HL-60 (cell line): Measurements from ENCODE around the gene KRTAP29-1.

Source experiments
- SPI1 ChIP-seq: IDR thresholded peaks from 2 replicates; pipeline ENCODE4 v1.6.1; 2012; ENCODE audit warnings: low read depth, mild to moderate bottlenecking, borderline replicate concordance
- TF ChIP-seq, protein P1 (sequence below): IDR thresholded peaks from one replicate; pipeline ENCODE4 v1.5.1; 2011; ENCODE audit warnings: low read length, control low read depth, inconsistent platforms; ENCODE audit not compliant: insufficient read depth

DNA sequence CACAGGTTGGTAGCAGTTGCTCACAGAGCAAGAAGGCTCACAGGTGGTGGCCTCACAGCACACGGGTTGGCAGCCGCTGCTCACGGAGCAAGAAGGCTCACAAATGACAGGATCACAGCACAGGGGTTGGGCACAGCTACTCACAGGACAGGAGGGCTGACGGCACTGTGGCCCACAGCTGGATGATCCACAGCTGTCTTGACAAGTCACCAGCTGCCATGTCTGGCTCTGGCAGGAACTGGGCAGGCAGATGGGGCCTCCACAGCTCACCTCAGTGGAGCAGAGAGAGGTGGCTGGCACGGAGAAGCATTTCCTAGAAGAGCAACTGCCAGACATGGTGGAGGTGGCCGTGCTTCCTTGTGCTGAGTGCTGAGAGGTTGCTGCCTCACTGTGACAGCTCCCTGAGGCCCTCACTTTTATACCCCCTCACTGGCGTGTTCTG is 6.3 kb upstream of the KRTAP29-1 start, which contains the start of gene KRTAP16-1:
- TF ChIP-seq, protein P1, sequence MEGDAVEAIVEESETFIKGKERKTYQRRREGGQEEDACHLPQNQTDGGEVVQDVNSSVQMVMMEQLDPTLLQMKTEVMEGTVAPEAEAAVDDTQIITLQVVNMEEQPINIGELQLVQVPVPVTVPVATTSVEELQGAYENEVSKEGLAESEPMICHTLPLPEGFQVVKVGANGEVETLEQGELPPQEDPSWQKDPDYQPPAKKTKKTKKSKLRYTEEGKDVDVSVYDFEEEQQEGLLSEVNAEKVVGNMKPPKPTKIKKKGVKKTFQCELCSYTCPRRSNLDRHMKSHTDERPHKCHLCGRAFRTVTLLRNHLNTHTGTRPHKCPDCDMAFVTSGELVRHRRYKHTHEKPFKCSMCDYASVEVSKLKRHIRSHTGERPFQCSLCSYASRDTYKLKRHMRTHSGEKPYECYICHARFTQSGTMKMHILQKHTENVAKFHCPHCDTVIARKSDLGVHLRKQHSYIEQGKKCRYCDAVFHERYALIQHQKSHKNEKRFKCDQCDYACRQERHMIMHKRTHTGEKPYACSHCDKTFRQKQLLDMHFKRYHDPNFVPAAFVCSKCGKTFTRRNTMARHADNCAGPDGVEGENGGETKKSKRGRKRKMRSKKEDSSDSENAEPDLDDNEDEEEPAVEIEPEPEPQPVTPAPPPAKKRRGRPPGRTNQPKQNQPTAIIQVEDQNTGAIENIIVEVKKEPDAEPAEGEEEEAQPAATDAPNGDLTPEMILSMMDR = no peak
- TF ChIP-seq SPI1 = no peak
